Osteoblast (primary cell): ENCODE measurements around the gene METTL21A. TPM values are rescaled to one million over a fixed set of nuclear protein-coding genes. Genes with fewer than 3 reads are reported as not detected.
"Not testable (repeated sequence)": the region's sequence is repeated elsewhere in the genome, so short reads cannot be mapped to it uniquely, and the experiment has no call there.

Experiments used
- DNase-seq: peaks from one replicate; pipeline ENCODE4 v3.0.0; 2011; ENCODE audit warnings: low spot score, mixed read lengths; ENCODE audit not compliant: insufficient read length; ENCODE audit errors: missing footprints
- H2AFZ ChIP-seq: 2 replicates; pipeline ENCODE4 v1.6.0; 2011; ENCODE audit warnings: mild to moderate bottlenecking, low read length
- H3K27ac ChIP-seq: 2 replicates; pipeline ENCODE4 v1.5.1; 2011; ENCODE audit warnings: mild to moderate bottlenecking, low read depth, low read length, moderate library complexity
- H3K27me3 ChIP-seq: 2 replicates; pipeline ENCODE4 v1.6.0; 2012; ENCODE audit warnings: mild to moderate bottlenecking, control low read depth, inconsistent platforms, low read length, moderate library complexity; ENCODE audit not compliant: insufficient read depth
- H3K36me3 ChIP-seq: 2 replicates; pipeline ENCODE4 v1.5.1; 2011; ENCODE audit warnings: mild to moderate bottlenecking, low read length, control low read depth, moderate library complexity; ENCODE audit not compliant: insufficient read depth
- H3K4me1 ChIP-seq: 2 replicates; pipeline ENCODE4 v1.5.1; 2011; ENCODE audit warnings: mild to moderate bottlenecking, low read length, control low read depth, moderate library complexity; ENCODE audit not compliant: insufficient read depth
- H3K4me2 ChIP-seq: 2 replicates; pipeline ENCODE4 v1.6.0; 2011; ENCODE audit warnings: mild to moderate bottlenecking, low read length; ENCODE audit not compliant: insufficient read depth
- H3K4me3 ChIP-seq: fragments of 200-600 bp; sonication (generic); 3 replicates; pipeline ENCODE4 v1.5.1; 2012; ENCODE audit warnings: mild to moderate bottlenecking, low read length, inconsistent platforms; ENCODE audit not compliant: insufficient read depth
- H3K79me2 ChIP-seq: 2 replicates; pipeline ENCODE4 v1.6.0; 2012; ENCODE audit warnings: mild to moderate bottlenecking, low read length, control low read depth, inconsistent platforms; ENCODE audit not compliant: insufficient read depth
- H3K9me3 ChIP-seq: 2 replicates; pipeline ENCODE4 v1.5.1; 2011; ENCODE audit warnings: low read depth, low read length, control low read depth
- H4K20me1 ChIP-seq: 2 replicates; pipeline ENCODE4 v1.6.0; 2012; ENCODE audit warnings: mild to moderate bottlenecking, low read length, control low read depth; ENCODE audit not compliant: insufficient read depth
- total RNA-seq: library from RNA; depleted of rRNA; stranded (reverse); fragments of >200 nt; gene quantifications from 2 replicates; pipeline ENCODE4 v1.2.3, GENCODE V29; 2012
- TF ChIP-seq, protein P1 (sequence below): IDR thresholded peaks from 2 replicates; pipeline ENCODE4 v1.5.1; 2011; ENCODE audit warnings: mild to moderate bottlenecking, low read depth, low read length, moderate library complexity; ENCODE audit errors: extremely low read depth

Gene METTL21A
- total RNA-seq, 1 donor = 13.4 TPM

DNA sequence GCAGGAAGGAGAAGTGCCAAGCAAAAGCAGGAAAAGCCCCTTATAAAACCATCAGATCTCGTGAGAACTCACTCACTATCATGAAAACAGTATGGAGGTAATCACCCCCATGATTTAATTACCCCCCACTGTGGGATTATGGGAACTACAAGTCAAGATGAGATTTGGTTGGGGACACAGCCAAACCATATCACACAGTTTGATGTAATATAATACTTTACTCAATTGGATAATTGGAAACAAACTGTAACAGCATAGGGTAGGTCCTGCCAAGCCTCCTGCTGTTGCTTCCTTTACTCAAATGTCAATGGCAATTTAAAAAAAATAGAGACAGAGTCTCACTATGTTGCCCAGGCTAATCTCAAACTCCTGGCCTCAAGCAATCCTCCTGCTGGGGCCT, 15.5 kb upstream of the METTL21A start:
- no peak overlapping the region for H2AFZ ChIP-seq
- no peaks in the 10 kb centered on the region for H3K4me1 ChIP-seq
- TF ChIP-seq, protein P1, sequence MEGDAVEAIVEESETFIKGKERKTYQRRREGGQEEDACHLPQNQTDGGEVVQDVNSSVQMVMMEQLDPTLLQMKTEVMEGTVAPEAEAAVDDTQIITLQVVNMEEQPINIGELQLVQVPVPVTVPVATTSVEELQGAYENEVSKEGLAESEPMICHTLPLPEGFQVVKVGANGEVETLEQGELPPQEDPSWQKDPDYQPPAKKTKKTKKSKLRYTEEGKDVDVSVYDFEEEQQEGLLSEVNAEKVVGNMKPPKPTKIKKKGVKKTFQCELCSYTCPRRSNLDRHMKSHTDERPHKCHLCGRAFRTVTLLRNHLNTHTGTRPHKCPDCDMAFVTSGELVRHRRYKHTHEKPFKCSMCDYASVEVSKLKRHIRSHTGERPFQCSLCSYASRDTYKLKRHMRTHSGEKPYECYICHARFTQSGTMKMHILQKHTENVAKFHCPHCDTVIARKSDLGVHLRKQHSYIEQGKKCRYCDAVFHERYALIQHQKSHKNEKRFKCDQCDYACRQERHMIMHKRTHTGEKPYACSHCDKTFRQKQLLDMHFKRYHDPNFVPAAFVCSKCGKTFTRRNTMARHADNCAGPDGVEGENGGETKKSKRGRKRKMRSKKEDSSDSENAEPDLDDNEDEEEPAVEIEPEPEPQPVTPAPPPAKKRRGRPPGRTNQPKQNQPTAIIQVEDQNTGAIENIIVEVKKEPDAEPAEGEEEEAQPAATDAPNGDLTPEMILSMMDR = no peak
- no peak for DNase-seq
- H3K79me2 ChIP-seq = no peaks in the 10 kb centered on the region
- no peaks in the 10 kb centered on the region for H4K20me1 ChIP-seq
- no peaks in the 10 kb centered on the region for H3K27me3 ChIP-seq
- H3K4me3 ChIP-seq = no peak overlapping the region
- no peaks in the 10 kb centered on the region for H3K36me3 ChIP-seq
- no peak overlapping the region for H3K4me2 ChIP-seq
- no peak overlapping the region for H3K27ac ChIP-seq
- peaks cover 3% of the 10 kb centered on the region for H3K9me3 ChIP-seq

DNA sequence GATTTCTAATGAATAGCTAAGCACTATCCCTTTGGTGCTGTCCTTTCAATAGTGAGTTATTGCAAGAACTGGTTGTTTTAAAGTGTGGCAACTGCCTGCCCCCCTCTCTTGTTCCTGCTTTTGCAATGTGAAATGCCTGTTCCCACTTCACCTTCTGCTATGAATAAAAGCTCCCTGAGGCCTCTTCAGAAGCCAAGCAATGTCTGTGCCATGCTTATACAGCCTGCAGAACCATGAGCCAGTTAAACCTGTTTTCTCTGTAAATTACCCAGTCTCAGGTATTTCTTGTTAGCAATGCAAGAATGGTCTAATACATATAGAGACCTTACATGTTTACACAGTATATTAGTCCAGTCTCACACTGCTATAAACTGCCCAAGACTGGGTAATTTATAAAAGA, 15.0 kb upstream of the METTL21A start:
- H3K27me3 ChIP-seq = no peaks in the 10 kb centered on the region
- no peak for DNase-seq

DNA sequence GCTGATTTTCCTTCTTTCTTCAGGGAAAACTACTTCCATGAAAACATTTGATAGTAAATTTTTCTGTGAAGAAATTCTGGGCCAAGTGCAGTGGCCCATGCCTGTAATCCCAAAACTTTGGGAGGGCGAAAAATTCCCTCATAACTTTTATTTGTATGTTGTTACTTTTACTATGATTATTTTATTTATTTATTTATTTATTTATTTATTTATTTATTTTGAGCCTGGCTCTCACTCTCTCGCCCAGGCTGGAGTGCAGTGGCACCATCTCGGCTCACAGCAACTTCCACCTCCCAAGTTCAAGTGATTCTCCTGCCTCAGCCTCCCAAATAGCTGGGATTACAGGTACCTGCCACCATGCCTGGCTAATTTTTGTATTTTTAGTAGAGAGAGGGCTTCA, 14.1 kb upstream of the METTL21A start:
- H2AFZ ChIP-seq, H3K9me3 ChIP-seq, H4K20me1 ChIP-seq: not testable (repeated sequence)

More for the DNA sequence above, 15.0 kb upstream of the METTL21A start:
- H2AFZ ChIP-seq = no peak overlapping the region
- no peaks in the 10 kb centered on the region for H4K20me1 ChIP-seq
- H3K79me2 ChIP-seq = no peaks in the 10 kb centered on the region
- H3K4me2 ChIP-seq = no peak overlapping the region
- no peak overlapping the region for H3K27ac ChIP-seq
- TF ChIP-seq, protein P1 = no peak
- H3K4me3 ChIP-seq = no peak overlapping the region
- H3K4me1 ChIP-seq = no peaks in the 10 kb centered on the region
- no peaks in the 10 kb centered on the region for H3K36me3 ChIP-seq
- peaks cover 3% of the 10 kb centered on the region for H3K9me3 ChIP-seq

DNA sequence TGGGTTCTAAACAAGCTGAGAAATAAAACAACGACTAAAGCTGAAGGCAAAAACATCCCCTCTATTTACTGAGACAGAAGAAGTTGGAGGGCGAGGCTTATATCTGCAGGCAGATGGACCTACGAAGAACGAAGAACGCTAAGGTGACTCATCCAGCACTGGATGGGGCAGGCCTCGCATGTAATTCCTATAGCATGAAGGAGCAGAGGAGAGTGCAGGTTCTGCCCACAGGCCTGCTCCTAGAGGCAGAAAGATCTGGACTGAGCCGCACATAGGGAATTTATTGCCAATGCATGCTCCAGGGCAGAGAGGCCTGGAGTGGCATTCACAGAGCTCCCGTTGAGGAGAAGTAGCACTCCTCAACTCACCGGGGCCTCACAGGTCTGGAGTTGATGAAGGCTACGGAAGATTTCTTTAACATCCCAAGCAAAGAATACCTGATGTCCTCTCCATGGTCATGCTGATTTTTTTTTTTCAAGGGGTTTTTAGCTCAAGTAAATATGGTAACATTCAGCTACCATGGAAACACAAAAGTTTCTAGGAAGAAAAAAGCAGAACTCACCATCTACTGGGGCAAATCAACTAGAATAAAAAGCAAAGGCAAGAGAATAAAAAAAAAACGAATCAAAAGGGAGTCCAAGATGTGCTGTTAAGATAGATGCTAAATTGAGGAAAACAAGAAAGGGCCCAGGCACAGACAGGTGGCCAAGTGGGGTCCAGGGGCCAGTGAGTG, 10.4 kb upstream of the METTL21A start:
- Histone ChIP-seq H3K4me1 (peaks cover 12% of the 10 kb centered on the region), H2AFZ (no peak overlapping the region), H4K20me1 (no peaks in the 10 kb centered on the region), H3K27me3 (no peaks in the 10 kb centered on the region), H3K27ac (no peak overlapping the region), H3K79me2 (no peaks in the 10 kb centered on the region), H3K36me3 (no peaks in the 10 kb centered on the region), H3K9me3 (peaks cover 2% of the 10 kb centered on the region), H3K4me3 (no peak overlapping the region), H3K4me2 (no peak overlapping the region)
- DNase-seq = no peak
- TF ChIP-seq, protein P1 = no peak

More for the DNA sequence above, 14.1 kb upstream of the METTL21A start:
- H3K27me3 ChIP-seq, DNase-seq, H3K79me2 ChIP-seq, H3K36me3 ChIP-seq, H3K27ac ChIP-seq, H3K4me1 ChIP-seq, H3K4me2 ChIP-seq, H3K4me3 ChIP-seq: not testable (repeated sequence)
